Parathyroid adenoma (tissue), 2 donors: Measurements from ENCODE around the gene ADGRD2.

ENCODE experiments used
- H2AFZ ChIP-seq: fragments of 300-600 bp; sonication (generic); one replicate; pipeline ENCODE4 v1.7.0; 2017; ENCODE audit warnings: antibody characterized with exemption, mild to moderate bottlenecking
- H3K27ac ChIP-seq: fragments of 300-600 bp; sonication (generic); one replicate; pipeline ENCODE4 v1.7.0; 2017
- H3K27me3 ChIP-seq: fragments of 300-600 bp; sonication (generic); one replicate; pipeline ENCODE4 v1.7.0; 2017; ENCODE audit warnings: low read length; ENCODE audit not compliant: control insufficient read depth, insufficient read depth
- H3K36me3 ChIP-seq: fragments of 300-600 bp; sonication (generic); one replicate; pipeline ENCODE4 v1.7.0; 2017; ENCODE audit warnings: low read length; ENCODE audit not compliant: control insufficient read depth, insufficient read depth
- H3K4me1 ChIP-seq: fragments of 300-600 bp; sonication (generic); one replicate; pipeline ENCODE4 v1.7.0; 2017; ENCODE audit warnings: control low read depth
- H3K4me2 ChIP-seq: fragments of 300-600 bp; sonication (generic); one replicate; pipeline ENCODE4 v1.7.0; 2017; ENCODE audit warnings: low read length
- H3K4me3 ChIP-seq: fragments of 300-600 bp; sonication (generic); one replicate; pipeline ENCODE4 v1.7.0; 2017; ENCODE audit warnings: low read depth, low read length
- H3K79me2 ChIP-seq: fragments of 300-600 bp; sonication (generic); one replicate; pipeline ENCODE4 v1.7.0; 2017; ENCODE audit warnings: control low read depth
- H3K9ac ChIP-seq: fragments of 300-600 bp; sonication (generic); one replicate; pipeline ENCODE4 v1.7.0; 2017; ENCODE audit warnings: mild to moderate bottlenecking
- H3K9me3 ChIP-seq: fragments of 300-600 bp; sonication (generic); one replicate; pipeline ENCODE4 v1.7.0; 2017; ENCODE audit warnings: low read length; ENCODE audit not compliant: control insufficient read depth
- CTCF ChIP-seq: fragments of 300-600 bp; sonication (generic); IDR thresholded peaks from one replicate; pipeline ENCODE4 v1.7.0; 2017; ENCODE audit warnings: antibody characterized with exemption, mild to moderate bottlenecking
- donor health status: primary hyperparathyroidism.

Gene ADGRD2

GRCh38 chr9:124518116-124518515, 67.9 kb downstream of the ADGRD2 start:
- Histone ChIP-seq H2AFZ (no peak overlapping the region), H3K4me3 (no peak overlapping the region), H3K4me2 (no peak overlapping the region), H3K4me1 (no peaks in the 10 kb centered on the region), H3K36me3 (no peaks in the 10 kb centered on the region), H3K9ac (no peak overlapping the region), H3K27me3 (no peaks in the 10 kb centered on the region), H3K79me2 (no peaks in the 10 kb centered on the region), H3K9me3 (no peaks in the 10 kb centered on the region), H3K27ac (no peak overlapping the region)
- TF ChIP-seq CTCF: no peak

GRCh38 chr9:124520206-124520596, 70.0 kb downstream of the ADGRD2 start:
- Histone ChIP-seq H3K4me1 (no peaks in the 10 kb centered on the region), H3K4me3 (no peak overlapping the region), H3K36me3 (no peaks in the 10 kb centered on the region), H3K27ac (no peak overlapping the region), H2AFZ (no peak overlapping the region), H3K9ac (no peak overlapping the region), H3K9me3 (no peaks in the 10 kb centered on the region), H3K27me3 (no peaks in the 10 kb centered on the region), H3K4me2 (no peak overlapping the region), H3K79me2 (no peaks in the 10 kb centered on the region)
- TF ChIP-seq CTCF: no peak

- H3K4me1 ChIP-seq: no peaks in the 10 kb centered on the region
- no peak overlapping the region for H3K4me2 ChIP-seq
- no peaks in the 10 kb centered on the region for H3K9me3 ChIP-seq
- no peak for TF ChIP-seq CTCF
- no peak overlapping the region for H2AFZ ChIP-seq
- H3K36me3 ChIP-seq: no peaks in the 10 kb centered on the region
- no peak overlapping the region for H3K4me3 ChIP-seq
- H3K9ac ChIP-seq: no peak overlapping the region
- no peak overlapping the region for H3K27ac ChIP-seq
- no peaks in the 10 kb centered on the region for H3K27me3 ChIP-seq
- no peaks in the 10 kb centered on the region for H3K79me2 ChIP-seq
These were observed 70.9 kb downstream of the ADGRD2 start for GRCh38 chr9:124521142-124521541.

GRCh38 chr9:124522121-124523098, 72.2 kb downstream of the ADGRD2 start:
- Histone ChIP-seq H3K9me3 (no peaks in the 10 kb centered on the region), H3K36me3 (no peaks in the 10 kb centered on the region), H3K4me2 (no peak overlapping the region), H3K27me3 (no peaks in the 10 kb centered on the region), H3K79me2 (no peaks in the 10 kb centered on the region), H3K27ac (no peak overlapping the region), H3K4me1 (no peaks in the 10 kb centered on the region), H3K4me3 (no peak overlapping the region), H2AFZ (no peak overlapping the region), H3K9ac (no peak overlapping the region)
- no peak for TF ChIP-seq CTCF

- Histone ChIP-seq H3K4me1 (no peaks in the 10 kb centered on the region), H3K9ac (no peak overlapping the region), H2AFZ (no peak overlapping the region), H3K36me3 (no peaks in the 10 kb centered on the region), H3K4me3 (no peak overlapping the region), H3K9me3 (no peaks in the 10 kb centered on the region), H3K27me3 (no peaks in the 10 kb centered on the region), H3K79me2 (no peaks in the 10 kb centered on the region), H3K4me2 (no peak overlapping the region), H3K27ac (no peak overlapping the region)
- no peak for TF ChIP-seq CTCF
These were observed 75.9 kb downstream of the ADGRD2 start for GRCh38 chr9:124526174-124526573.
